H9 (cell line): ENCODE measurements around the gene TBC1D25. TPM values are rescaled to one million over a fixed set of nuclear protein-coding genes. Genes with fewer than 3 reads are reported as not detected.

Experiments used
- DNase-seq: peaks from one replicate; pipeline ENCODE4 v3.0.0-alpha.2; 2017
- H2AFZ ChIP-seq: one replicate; pipeline ENCODE4 v1.6.1; 2013; ENCODE audit warnings: mild to moderate bottlenecking, low read length, control low read depth, moderate library complexity
- H2AK5ac ChIP-seq: 2 replicates; pipeline ENCODE4 v1.6.1; 2013; ENCODE audit warnings: low read length, control low read depth, mixed read lengths; ENCODE audit not compliant: insufficient read length
- H2BK120ac ChIP-seq: one replicate; pipeline ENCODE4 v1.6.1; 2013; ENCODE audit warnings: low read depth, mild to moderate bottlenecking, low read length, control low read depth, inconsistent platforms; ENCODE audit not compliant: poor library complexity, severe bottlenecking
- H2BK12ac ChIP-seq: 2 replicates; pipeline ENCODE4 v1.6.1; 2013; ENCODE audit warnings: low read length, control low read depth, mixed read lengths, low read depth; ENCODE audit not compliant: insufficient read length
- H2BK15ac ChIP-seq: 2 replicates; pipeline ENCODE4 v1.6.1; 2013; ENCODE audit warnings: low read depth, low read length, control low read depth
- H2BK20ac ChIP-seq: one replicate; pipeline ENCODE4 v1.6.1; 2013; ENCODE audit warnings: low read depth, mild to moderate bottlenecking, low read length, control low read depth, inconsistent platforms; ENCODE audit not compliant: poor library complexity, severe bottlenecking
- H2BK5ac ChIP-seq: 2 replicates; pipeline ENCODE4 v1.6.1; 2013; ENCODE audit warnings: low read length, control low read depth, mixed read lengths; ENCODE audit not compliant: insufficient read length
- H3K14ac ChIP-seq: 2 replicates; pipeline ENCODE4 v1.6.1; 2013; ENCODE audit warnings: low read length, control low read depth; ENCODE audit not compliant: insufficient read depth
- H3K18ac ChIP-seq: 2 replicates; pipeline ENCODE4 v1.6.1; 2013; ENCODE audit warnings: low read depth, mild to moderate bottlenecking, mixed read lengths, low read length, control low read depth; ENCODE audit not compliant: insufficient read length
- H3K23ac ChIP-seq: 2 replicates; pipeline ENCODE4 v1.6.1; 2013; ENCODE audit warnings: low read length, control low read depth, mixed read lengths, low read depth; ENCODE audit not compliant: insufficient read length
- H3K23me2 ChIP-seq: 2 replicates; pipeline ENCODE4 v1.6.1; 2013; ENCODE audit warnings: low read depth, mild to moderate bottlenecking, mixed read lengths, low read length, control low read depth; ENCODE audit not compliant: insufficient read length, poor library complexity, severe bottlenecking
- H3K27ac ChIP-seq: 2 replicates; pipeline ENCODE4 v1.5.1; 2013; ENCODE audit warnings: low read length, control low read depth, mixed read lengths, low read depth; ENCODE audit not compliant: insufficient read length
- H3K27me3 ChIP-seq: 2 replicates; pipeline ENCODE4 v1.6.1; 2013; ENCODE audit warnings: low read length, control low read depth, inconsistent platforms; ENCODE audit not compliant: insufficient read depth
- H3K4ac ChIP-seq: 2 replicates; pipeline ENCODE4 v1.6.1; 2013; ENCODE audit warnings: low read depth, mild to moderate bottlenecking, control low read depth, inconsistent platforms, low read length, moderate library complexity
- H3K4me1 ChIP-seq: 2 replicates; pipeline ENCODE4 v1.6.1; 2013; ENCODE audit warnings: low read length, control low read depth, inconsistent platforms; ENCODE audit not compliant: insufficient read depth
- H3K4me2 ChIP-seq: 2 replicates; pipeline ENCODE4 v1.6.1; 2013; ENCODE audit warnings: low read length, control low read depth, mixed read lengths; ENCODE audit not compliant: insufficient read length, insufficient read depth
- H3K56ac ChIP-seq: 2 replicates; pipeline ENCODE4 v1.6.1; 2013; ENCODE audit warnings: low read depth, mild to moderate bottlenecking, mixed read lengths, low read length, control low read depth; ENCODE audit not compliant: insufficient read length
- H3K79me1 ChIP-seq: 2 replicates; pipeline ENCODE4 v1.6.1; 2013; ENCODE audit warnings: low read depth, mild to moderate bottlenecking, moderate library complexity, low read length, control low read depth, inconsistent platforms; ENCODE audit not compliant: insufficient read depth, poor library complexity, severe bottlenecking
- H3K79me2 ChIP-seq: 2 replicates; pipeline ENCODE4 v1.6.1; 2013; ENCODE audit warnings: low read length, control low read depth, inconsistent platforms; ENCODE audit not compliant: insufficient read depth
- H3K9ac ChIP-seq: 2 replicates; pipeline ENCODE4 v1.6.1; 2013; ENCODE audit warnings: low read length, control low read depth, mixed read lengths; ENCODE audit not compliant: insufficient read length; ENCODE audit errors: extremely low read depth
- H3K9me3 ChIP-seq: one replicate; pipeline ENCODE4 v1.6.1; 2013; ENCODE audit warnings: low read depth, low read length, inconsistent platforms; ENCODE audit not compliant: control insufficient read depth
- H3T11ph ChIP-seq: one replicate; pipeline ENCODE4 v1.6.1; 2013; ENCODE audit warnings: mild to moderate bottlenecking, low read length, control low read depth, inconsistent platforms
- H4K20me1 ChIP-seq: one replicate; pipeline ENCODE4 v1.6.1; 2013; ENCODE audit not compliant: control insufficient read depth, insufficient read length, insufficient read depth
- H4K5ac ChIP-seq: 2 replicates; pipeline ENCODE4 v1.6.1; 2013; ENCODE audit warnings: low read depth, mild to moderate bottlenecking, mixed read lengths, low read length, control low read depth; ENCODE audit not compliant: insufficient read length
- H4K8ac ChIP-seq: replicated peaks from 2 replicates; pipeline ENCODE4 v1.6.1; 2013; ENCODE audit warnings: low read length, control low read depth, mixed read lengths, low read depth; ENCODE audit not compliant: insufficient read length
- H4K91ac ChIP-seq: 2 replicates; pipeline ENCODE4 v1.6.1; 2013; ENCODE audit warnings: low read depth, mild to moderate bottlenecking, moderate library complexity, mixed read lengths, low read length, control low read depth; ENCODE audit not compliant: insufficient read length
- H3K27ac Mint-ChIP-seq, 3 experiments: 2 replicates in 2 of 3; 3 replicates in 1 of 3; pipeline ENCODE4 v1.8.0; 2020 to 2021; ENCODE audit warnings: mixed read lengths in 3 of 3, mild to moderate bottlenecking in 1 of 3, moderate library complexity in 1 of 3
- H3K27me3 Mint-ChIP-seq: 2 replicates; pipeline ENCODE4 v1.8.0; 2021; ENCODE audit warnings: low read depth, mild to moderate bottlenecking, moderate library complexity, mixed read lengths
- H3K36me3 Mint-ChIP-seq, 3 experiments: 2 replicates in 2 of 3; 3 replicates in 1 of 3; pipeline ENCODE4 v1.8.0; 2020 to 2021; ENCODE audit warnings: low read depth in 3 of 3, mixed read lengths in 3 of 3; ENCODE audit not compliant: insufficient read depth in 1 of 3
- H3K4me1 Mint-ChIP-seq, 2 experiments: 2 replicates each; pipeline ENCODE4 v1.8.0; 2020; ENCODE audit warnings: mixed read lengths in 2 of 2
- H3K4me3 Mint-ChIP-seq, 2 experiments: 2 replicates in 1 of 2; 3 replicates in 1 of 2; pipeline ENCODE4 v1.8.0; 2020 to 2021; ENCODE audit warnings: mild to moderate bottlenecking in 2 of 2, mixed read lengths in 2 of 2, moderate library complexity in 1 of 2
- H3K9me3 Mint-ChIP-seq, 2 experiments: 2 replicates in 1 of 2; 3 replicates in 1 of 2; pipeline ENCODE4 v1.8.0; 2020; ENCODE audit warnings: mild to moderate bottlenecking in 2 of 2, mixed read lengths in 2 of 2, moderate library complexity in 1 of 2
- WGBS: extraction: QIAGEN DNeasy Blood & Tissue Kit; methylation state at CpG from one replicate; pipeline ENCODE4 v1.1.7; 2013; ENCODE audit warnings: missing lambda C conversion rate, low lambda C conversion rate, mixed read lengths; ENCODE audit not compliant: insufficient read length; ENCODE audit errors: extremely low coverage; 5-methylcytosine and 5-hydroxymethylcytosine counted together
- total RNA-seq: library from RNA; stranded (reverse); gene quantifications from 2 replicates; pipeline ENCODE4 v1.2.1, GENCODE V29; 2021
- TF ChIP-seq, protein P1 (sequence below): fragments of 200-600 bp; sonication (generic); conservative IDR thresholded peaks from 3 replicates; pipeline ENCODE4 v1.8.0; 2021; ENCODE audit warnings: antibody characterized with exemption, mild to moderate bottlenecking

TBC1D25 gene
- total RNA-seq, 1 experiment from 2014 or later, result 10.2 TPM

DNA sequence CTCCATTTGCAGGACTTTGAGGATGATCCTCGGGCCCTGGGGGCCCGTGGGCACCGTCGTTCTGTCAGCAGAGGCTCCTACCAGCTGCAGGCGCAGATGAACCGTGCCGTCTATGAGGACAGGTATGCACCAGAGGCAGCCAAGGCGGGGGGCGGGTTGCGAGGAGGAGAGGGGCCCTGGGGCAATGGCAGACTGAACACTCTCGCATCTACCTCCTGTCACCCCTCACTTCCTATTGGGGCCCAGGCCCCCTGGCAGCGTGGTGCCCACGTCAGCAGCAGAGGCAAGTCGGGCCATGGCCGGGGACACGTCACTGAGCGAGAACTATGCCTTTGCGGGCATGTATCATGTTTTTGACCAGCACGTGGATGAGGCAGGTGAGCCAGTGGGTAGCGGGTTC is 59.8 kb downstream of the TBC1D25 start:
- Histone ChIP-seq H3K79me1 (no peaks in the 10 kb centered on the region), H4K8ac (no peak overlapping the region), H2BK12ac (no peak overlapping the region), H3K23ac (no peak overlapping the region), H3K9ac (no peak overlapping the region), H3K18ac (no peak overlapping the region), H3K27ac (no peak overlapping the region), H3K27me3 (no peaks in the 10 kb centered on the region), H4K5ac (no peak overlapping the region), H2AFZ (no peak overlapping the region), H3K9me3 (peaks cover 27% of the 10 kb centered on the region), H2BK120ac (no peak overlapping the region), H2AK5ac (no peak overlapping the region), H3K14ac (no peak overlapping the region), H4K20me1 (no peaks in the 10 kb centered on the region), H2BK5ac (no peak overlapping the region), H3K4me2 (no peak overlapping the region), H4K91ac (no peak overlapping the region), H3K23me2 (no peaks in the 10 kb centered on the region), H2BK15ac (no peak overlapping the region), H3T11ph (no peak overlapping the region), H3K4ac (no peak overlapping the region), H3K79me2 (no peaks in the 10 kb centered on the region), H2BK20ac (no peak overlapping the region), H3K56ac (no peak overlapping the region), H3K4me1 (no peaks in the 10 kb centered on the region)
- Mint-ChIP-seq H3K27ac (no peak overlapping the region), H3K4me3 (no peak overlapping the region), H3K27me3 (no peaks in the 10 kb centered on the region; the same call in 1 of the 2 replicates), H3K9me3 (peaks cover 54 to 69% of the 10 kb centered on the region in 2 experiments), H3K4me1 (peaks cover 2 to 4% of the 10 kb centered on the region in 2 experiments; a peak in 3 of 4 replicates), H3K36me3 (peaks cover 9 to 32% (median 27%) of the 10 kb centered on the region in 3 experiments)
- TF ChIP-seq, protein P1, sequence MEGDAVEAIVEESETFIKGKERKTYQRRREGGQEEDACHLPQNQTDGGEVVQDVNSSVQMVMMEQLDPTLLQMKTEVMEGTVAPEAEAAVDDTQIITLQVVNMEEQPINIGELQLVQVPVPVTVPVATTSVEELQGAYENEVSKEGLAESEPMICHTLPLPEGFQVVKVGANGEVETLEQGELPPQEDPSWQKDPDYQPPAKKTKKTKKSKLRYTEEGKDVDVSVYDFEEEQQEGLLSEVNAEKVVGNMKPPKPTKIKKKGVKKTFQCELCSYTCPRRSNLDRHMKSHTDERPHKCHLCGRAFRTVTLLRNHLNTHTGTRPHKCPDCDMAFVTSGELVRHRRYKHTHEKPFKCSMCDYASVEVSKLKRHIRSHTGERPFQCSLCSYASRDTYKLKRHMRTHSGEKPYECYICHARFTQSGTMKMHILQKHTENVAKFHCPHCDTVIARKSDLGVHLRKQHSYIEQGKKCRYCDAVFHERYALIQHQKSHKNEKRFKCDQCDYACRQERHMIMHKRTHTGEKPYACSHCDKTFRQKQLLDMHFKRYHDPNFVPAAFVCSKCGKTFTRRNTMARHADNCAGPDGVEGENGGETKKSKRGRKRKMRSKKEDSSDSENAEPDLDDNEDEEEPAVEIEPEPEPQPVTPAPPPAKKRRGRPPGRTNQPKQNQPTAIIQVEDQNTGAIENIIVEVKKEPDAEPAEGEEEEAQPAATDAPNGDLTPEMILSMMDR, result no peak
- no peak for DNase-seq
- WGBS, result no CpG with 5 or more reads among the region's 20 CpGs
